Gastroesophageal sphincter (tissue), 4 donors: ENCODE results near the gene DLG3. TPM values are rescaled to one million over a fixed set of nuclear protein-coding genes. Genes with fewer than 3 reads are reported as not detected.

Experiments used
- ATAC-seq: fragments of 150-250 bp; one replicate; pipeline ENCODE4 v1.9.1; 2016; ENCODE audit warnings: mild to moderate bottlenecking, moderate library complexity
- H3K27ac ChIP-seq, 4 donors: fragments of 200-600 bp; sonication (generic) in 3 of 4; 1 replicate in 3 of 4; 2 replicates in 1 of 4; pipeline ENCODE4 v1.5.1; 2016 to 2019
- H3K27me3 ChIP-seq: fragments of 200-600 bp; sonication (generic); one replicate; pipeline ENCODE4 v1.5.1; 2019
- H3K36me3 ChIP-seq, 2 donors: fragments of 200-600 bp; sonication (generic); one replicate each; pipeline ENCODE4 v1.5.1; 2019; ENCODE audit warnings: control low read depth in 1 of 2
- H3K4me1 ChIP-seq, 3 donors: fragments of 200-600 bp; sonication (generic); 1 replicate in 2 of 3; 2 replicates in 1 of 3; pipeline ENCODE4 v1.5.1; 2016 to 2019; ENCODE audit warnings: control low read depth in 2 of 3
- H3K4me3 ChIP-seq, 2 donors: fragments of 200-600 bp; sonication (generic); one replicate each; pipeline ENCODE4 v1.5.1; 2019; ENCODE audit warnings: mild to moderate bottlenecking in 1 of 2, moderate library complexity in 1 of 2
- H3K9me3 ChIP-seq, 3 donors: fragments of 200-600 bp; sonication (generic); one replicate each; pipeline ENCODE4 v1.5.1; 2017 to 2019; ENCODE audit warnings: control low read depth in 2 of 3
- EP300 ChIP-seq: sonication (generic); formaldehyde crosslinking; IDR thresholded peaks from one replicate; pipeline ENCODE4 v1.6.1; 2017; ENCODE audit warnings: antibody characterized with exemption, mild to moderate bottlenecking
- POLR2A ChIP-seq, 2 donors: fragments of 450-650 bp; IDR thresholded peaks; one replicate each; pipeline ENCODE4 v1.6.1; 2017; ENCODE audit warnings: antibody characterized with exemption in 2 of 2, mild to moderate bottlenecking in 2 of 2, moderate library complexity in 1 of 2
- POLR2AphosphoS5 ChIP-seq: sonication (generic); formaldehyde crosslinking; IDR thresholded peaks from one replicate; pipeline ENCODE4 v1.6.1; 2017; ENCODE audit warnings: antibody characterized with exemption
- WGBS, 2 donors: methylation state at CpG; one replicate each; pipeline ENCODE4 v1.1.5; 2018; ENCODE audit warnings: low coverage in 1 of 2; 5-methylcytosine and 5-hydroxymethylcytosine counted together
- total RNA-seq, 4 donors: library from RNA; depleted of rRNA; stranded (reverse); fragments of >200 nt; gene quantifications; one replicate each; pipeline ENCODE4 v1.1.0, GENCODE V29; 2016
- TF ChIP-seq, protein P1 (sequence below), 4 experiments: fragments of 200-600 bp in 2 of 4; fragments of 450-650 bp in 2 of 4; sonication (generic) in 1 of 4; IDR thresholded peaks; one replicate each; pipeline ENCODE4 v1.5.1; 2017 to 2019; ENCODE audit warnings: antibody characterized with exemption in 4 of 4, mild to moderate bottlenecking in 2 of 4, moderate library complexity in 2 of 4

Gene DLG3
- total RNA-seq, 4 donors from 2014 or later: 22.3 to 46.2 (median 26.8) TPM

DNA sequence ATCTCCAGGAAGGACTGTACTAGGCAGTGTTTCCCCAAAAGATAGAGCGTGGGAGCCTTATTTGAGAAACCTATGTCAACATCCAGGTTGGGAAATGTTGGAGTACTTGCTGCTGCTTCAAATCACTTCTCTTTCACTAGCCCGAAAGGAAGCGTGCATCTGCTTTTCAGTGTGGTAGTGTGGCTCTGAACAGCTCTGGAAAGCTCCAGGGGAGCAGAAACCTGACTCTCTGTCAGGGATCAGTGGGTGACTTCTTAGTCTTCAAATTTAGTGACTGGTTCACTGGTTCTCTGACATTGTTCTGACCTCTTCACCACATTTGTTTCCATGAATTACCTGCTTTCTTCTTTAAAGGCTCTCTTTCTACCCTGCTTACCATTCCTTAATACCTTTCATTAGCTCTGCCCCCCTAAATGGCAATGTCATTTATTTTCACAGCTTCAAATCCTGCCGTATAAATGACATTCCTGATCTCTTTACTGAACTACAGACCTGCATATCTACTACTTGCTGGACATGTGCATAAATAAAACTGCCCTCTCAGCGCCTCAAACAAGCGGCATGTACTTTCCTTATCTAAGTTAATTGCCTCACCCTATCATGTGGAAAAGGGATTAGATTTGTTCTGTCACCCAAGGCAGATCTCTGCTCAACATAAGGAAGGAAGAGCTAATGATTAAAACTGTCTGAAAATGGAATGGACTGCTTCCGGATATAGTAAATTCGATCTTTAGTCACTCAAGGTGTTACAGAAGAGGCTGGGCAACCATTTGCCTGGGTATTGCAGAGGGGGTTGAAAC is 37.0 kb downstream of the DLG3 start:
- no peaks in the 10 kb centered on the region for H3K36me3 ChIP-seq
- no peak overlapping the region for H3K4me3 ChIP-seq
- WGBS, 2 donors: 37 to 60% methylated on average over 5 to 7 of the region's 8 CpGs
- peaks cover 5 to 51% (median 15%) of the 10 kb centered on the region in 3 donors for H3K4me1 ChIP-seq
- ATAC-seq: no peak
- no peak for TF ChIP-seq EP300
- H3K27me3 ChIP-seq: no peaks in the 10 kb centered on the region
- H3K9me3 ChIP-seq: no peaks in the 10 kb centered on the region
- peak overlapping the region in 3 of 4 donors; percentile 78 to 84 (median 79) for H3K27ac ChIP-seq

DNA sequence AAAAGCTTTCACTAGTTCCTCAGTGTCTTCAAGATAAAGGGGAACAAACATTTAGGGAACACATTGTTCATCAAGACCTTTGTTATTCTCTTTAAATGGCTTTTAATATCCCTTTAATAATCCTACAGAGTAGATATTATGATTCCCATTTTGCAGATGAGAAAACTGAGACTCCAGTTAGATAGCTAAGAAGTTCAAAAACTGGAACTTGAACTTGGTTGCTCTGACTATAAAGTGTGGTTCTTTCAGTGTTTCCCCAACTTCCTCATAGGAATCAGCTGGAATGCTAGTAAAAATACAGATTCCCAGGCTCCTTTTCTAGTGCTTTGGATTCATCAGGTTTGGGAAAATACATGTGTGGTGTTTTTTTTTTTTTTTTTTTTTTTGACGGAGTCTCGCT is 37.7 kb downstream of the DLG3 start:
- no peaks in the 10 kb centered on the region for H3K36me3 ChIP-seq
- TF ChIP-seq, protein P1, sequence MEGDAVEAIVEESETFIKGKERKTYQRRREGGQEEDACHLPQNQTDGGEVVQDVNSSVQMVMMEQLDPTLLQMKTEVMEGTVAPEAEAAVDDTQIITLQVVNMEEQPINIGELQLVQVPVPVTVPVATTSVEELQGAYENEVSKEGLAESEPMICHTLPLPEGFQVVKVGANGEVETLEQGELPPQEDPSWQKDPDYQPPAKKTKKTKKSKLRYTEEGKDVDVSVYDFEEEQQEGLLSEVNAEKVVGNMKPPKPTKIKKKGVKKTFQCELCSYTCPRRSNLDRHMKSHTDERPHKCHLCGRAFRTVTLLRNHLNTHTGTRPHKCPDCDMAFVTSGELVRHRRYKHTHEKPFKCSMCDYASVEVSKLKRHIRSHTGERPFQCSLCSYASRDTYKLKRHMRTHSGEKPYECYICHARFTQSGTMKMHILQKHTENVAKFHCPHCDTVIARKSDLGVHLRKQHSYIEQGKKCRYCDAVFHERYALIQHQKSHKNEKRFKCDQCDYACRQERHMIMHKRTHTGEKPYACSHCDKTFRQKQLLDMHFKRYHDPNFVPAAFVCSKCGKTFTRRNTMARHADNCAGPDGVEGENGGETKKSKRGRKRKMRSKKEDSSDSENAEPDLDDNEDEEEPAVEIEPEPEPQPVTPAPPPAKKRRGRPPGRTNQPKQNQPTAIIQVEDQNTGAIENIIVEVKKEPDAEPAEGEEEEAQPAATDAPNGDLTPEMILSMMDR (IDR thresholded peaks at IDR 0.05): no peak
- TF ChIP-seq EP300: no peak
- no peak for TF ChIP-seq POLR2A (IDR thresholded peaks at IDR 0.05)
- TF ChIP-seq POLR2AphosphoS5: no peak
- no CpG with 5 or more reads among the region's 2 CpGs for WGBS, 2 donors
- H3K4me3 ChIP-seq: no peak overlapping the region
- peaks cover 5 to 49% (median 15%) of the 10 kb centered on the region in 3 donors for H3K4me1 ChIP-seq
- peak overlapping the region in 1 of 4 donors; percentile 78 for H3K27ac ChIP-seq
- no peaks in the 10 kb centered on the region for H3K9me3 ChIP-seq
- H3K27me3 ChIP-seq: no peaks in the 10 kb centered on the region
- ATAC-seq: no peak

DNA sequence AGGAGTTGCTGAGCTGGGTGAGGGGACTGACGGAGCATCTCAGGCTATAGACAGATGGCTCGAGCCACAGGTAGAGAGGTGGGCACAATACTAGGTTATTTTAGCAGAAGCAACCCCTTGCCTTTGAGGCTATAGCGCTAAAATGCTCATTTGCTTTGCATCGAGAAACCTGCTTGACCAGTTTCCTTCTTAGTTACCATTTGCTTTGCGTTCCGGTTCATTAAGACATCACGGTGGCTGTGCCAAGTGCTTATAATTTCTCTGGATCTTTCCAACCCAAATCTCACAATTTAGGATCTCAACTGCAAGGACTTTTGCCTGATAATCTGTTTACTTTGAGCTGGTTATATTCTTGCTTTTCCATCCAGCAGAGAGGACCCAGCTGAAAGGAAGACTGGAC is 40.8 kb downstream of the DLG3 start:
- 75 to 89% methylated on average over 4 to 6 of the region's 7 CpGs for WGBS, 2 donors
- H3K4me1 ChIP-seq: peaks cover 0 to 17% (median 0%) of the 10 kb centered on the region in 3 donors
- TF ChIP-seq POLR2A (IDR thresholded peaks at IDR 0.05) (no peak), EP300 (no peak), POLR2AphosphoS5 (no peak)
- TF ChIP-seq, protein P1 (IDR thresholded peaks at IDR 0.05): no peak
- no peaks in the 10 kb centered on the region for H3K27me3 ChIP-seq
- H3K4me3 ChIP-seq: no peak overlapping the region
- no peaks in the 10 kb centered on the region for H3K36me3 ChIP-seq
- H3K27ac ChIP-seq: no peak overlapping the region
- ATAC-seq: no peak
- H3K9me3 ChIP-seq: no peaks in the 10 kb centered on the region

DNA sequence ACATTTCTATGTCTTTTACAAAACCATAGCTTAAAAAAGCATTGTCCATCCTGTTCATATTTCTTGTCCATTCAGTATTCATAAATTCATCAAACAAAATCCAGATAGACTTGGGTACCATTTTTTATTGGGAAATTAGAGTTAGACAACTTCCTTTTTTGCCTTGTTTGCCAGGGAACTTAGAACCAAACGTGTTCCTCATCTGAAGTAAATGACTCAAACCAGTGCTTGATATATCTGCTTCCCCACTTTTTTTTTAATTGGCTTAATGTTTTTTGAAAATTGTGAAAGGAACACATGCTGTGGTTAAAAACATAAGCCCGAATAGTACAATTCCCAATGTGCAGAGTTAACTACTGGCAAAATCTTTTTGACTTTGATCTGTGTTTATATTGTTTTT is 44.2 kb downstream of the DLG3 start:
- no peaks in the 10 kb centered on the region for H3K4me1 ChIP-seq
- peaks cover 0 to 21% of the 10 kb centered on the region in 2 donors for H3K36me3 ChIP-seq
- H3K27me3 ChIP-seq: no peaks in the 10 kb centered on the region
- no peak overlapping the region for H3K4me3 ChIP-seq
- H3K9me3 ChIP-seq: no peaks in the 10 kb centered on the region
- TF ChIP-seq EP300 (no peak), POLR2A (IDR thresholded peaks at IDR 0.05) (no peak), POLR2AphosphoS5 (no peak)
- TF ChIP-seq, protein P1 (IDR thresholded peaks at IDR 0.05): no peak
- WGBS, 2 donors: 25 to 54% methylated on average over 1 to 2 of the region's 2 CpGs
- ATAC-seq: no peak
- no peak overlapping the region for H3K27ac ChIP-seq

DNA sequence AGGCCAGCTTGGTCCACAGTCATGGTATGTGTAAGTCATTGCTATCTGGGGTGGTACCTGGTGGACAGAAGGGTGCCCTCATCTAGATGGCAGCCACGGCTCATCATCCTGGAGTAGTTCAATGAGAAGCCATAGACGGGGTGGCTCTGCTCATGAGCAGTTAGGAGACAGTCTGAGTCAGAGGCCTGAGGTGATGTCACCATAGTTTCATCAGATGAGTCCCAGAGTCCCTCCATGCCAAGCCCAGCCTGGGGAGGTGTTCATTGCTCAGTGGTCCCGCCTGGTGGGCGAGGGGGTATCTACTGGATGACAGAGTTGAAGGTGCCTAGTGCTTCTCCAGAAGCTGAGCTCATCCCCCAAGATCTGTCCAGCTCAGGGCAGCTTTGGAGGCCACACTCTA is 49.8 kb downstream of the DLG3 start:
- peak; percentile 28 for ATAC-seq
- no peaks in the 10 kb centered on the region for H3K4me1 ChIP-seq
- no peaks in the 10 kb centered on the region for H3K27me3 ChIP-seq
- TF ChIP-seq POLR2AphosphoS5 (no peak), POLR2A (IDR thresholded peaks at IDR 0.05) (no peak)
- TF ChIP-seq, protein P1 (IDR thresholded peaks at IDR 0.05): no peak
- H3K36me3 ChIP-seq: peaks cover 0 to 57% of the 10 kb centered on the region in 2 donors
- H3K27ac ChIP-seq: no peak overlapping the region
- no peaks in the 10 kb centered on the region for H3K9me3 ChIP-seq
- H3K4me3 ChIP-seq: no peak overlapping the region
- 100% methylated on average over 1 of the region's 4 CpGs; no CpG with 5 or more reads in 1 of the 2 donors for WGBS, 2 donors
